Colon (tissue), 2 donors: ENCODE measurements around the gene ARHGAP24.
"Not testable (repeated sequence)": the region's sequence is repeated elsewhere in the genome, so short reads cannot be mapped to it uniquely, and the experiment has no call there.

Source experiments
- FAIRE-seq: peaks from 2 replicates; lab custom pipeline; 2012; peaks lifted over from hg19 to GRCh38; lab: Jason Lieb, UNC
- donor health status: control.
- donor health status: control.

The ARHGAP24 gene

GRCh38 chr4:86021671-86022070, 546.7 kb downstream of the ARHGAP24 start:
- not testable (repeated sequence) for FAIRE-seq

GRCh38 chr4:86026720-86027119, 551.8 kb downstream of the ARHGAP24 start:
- FAIRE-seq, result no peak

DNA sequence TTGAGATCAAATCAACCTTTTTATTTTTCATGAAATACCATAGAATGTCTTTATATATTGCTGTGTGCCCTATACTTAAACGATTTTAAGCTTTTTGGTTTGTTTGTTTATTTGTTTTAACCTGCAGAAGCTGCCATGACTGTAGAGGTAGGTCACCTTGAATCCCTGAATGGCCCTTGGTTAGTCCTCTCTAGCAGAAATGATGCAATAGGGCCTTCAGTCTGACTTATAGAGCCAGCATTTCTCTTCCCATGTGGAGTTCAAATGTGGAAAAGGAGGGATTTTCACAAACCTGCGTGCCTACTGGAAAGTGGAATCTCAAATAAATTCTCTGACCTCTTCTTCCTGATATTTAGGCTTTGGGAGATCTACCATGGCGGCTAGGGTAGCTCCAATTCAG, 557.0 kb downstream of the ARHGAP24 start:
- no peak for FAIRE-seq

DNA sequence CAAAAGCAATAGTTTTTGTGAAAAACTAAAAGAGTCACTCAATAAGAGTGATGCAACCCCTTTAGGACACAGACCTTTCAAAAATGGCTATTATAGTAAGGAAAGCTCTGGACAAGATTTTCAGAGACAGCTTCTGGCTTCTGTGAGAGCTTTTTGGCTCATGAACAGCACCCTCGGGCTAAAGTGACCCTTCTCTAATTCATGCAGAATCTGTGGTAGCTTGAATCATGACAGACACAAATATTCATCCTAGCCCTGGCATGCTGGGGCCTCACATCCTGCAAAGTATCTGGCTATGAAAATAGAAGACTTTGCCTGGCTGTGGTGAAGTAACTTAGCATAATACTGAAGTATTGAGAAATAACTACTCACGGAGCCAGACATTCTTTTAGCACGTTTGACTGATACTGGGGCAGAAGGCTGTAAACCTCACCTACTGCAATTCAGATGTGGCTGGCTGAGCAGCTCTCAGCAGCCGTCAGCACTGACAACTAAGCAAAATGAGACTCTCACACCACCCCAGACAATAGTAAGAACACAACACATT, 557.6 kb downstream of the ARHGAP24 start:
- no peak for FAIRE-seq

GRCh38 chr4:86033171-86033570, 558.2 kb downstream of the ARHGAP24 start:
- FAIRE-seq, result no peak

DNA sequence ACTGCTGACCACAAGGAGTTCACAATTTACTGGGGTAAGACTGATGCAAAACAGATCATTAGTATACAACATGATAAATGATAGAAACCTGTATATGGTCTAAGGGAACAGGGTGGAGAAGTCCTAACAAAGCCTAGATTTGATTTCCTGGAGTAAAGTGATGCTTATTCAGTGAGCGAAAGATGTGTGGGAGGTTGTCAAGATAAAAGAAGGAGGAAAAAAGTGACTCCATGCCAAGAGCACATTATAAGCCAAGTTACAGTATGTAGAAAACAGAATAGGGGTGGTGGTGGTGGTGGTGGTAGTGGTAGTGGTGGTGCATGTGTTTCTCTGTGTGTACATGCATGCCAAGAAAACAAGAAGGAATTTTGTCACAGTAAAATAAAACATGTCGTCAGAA, 559.7 kb downstream of the ARHGAP24 start:
- FAIRE-seq, result no peak

- no peak for FAIRE-seq
Observed at GRCh38 chr4:86035688-86036087, 560.7 kb downstream of the ARHGAP24 start.

- no peak for FAIRE-seq
Observed at GRCh38 chr4:86036736-86037135, 561.8 kb downstream of the ARHGAP24 start.

- no peak for FAIRE-seq
Observed at GRCh38 chr4:86038037-86038436, 563.1 kb downstream of the ARHGAP24 start.

DNA sequence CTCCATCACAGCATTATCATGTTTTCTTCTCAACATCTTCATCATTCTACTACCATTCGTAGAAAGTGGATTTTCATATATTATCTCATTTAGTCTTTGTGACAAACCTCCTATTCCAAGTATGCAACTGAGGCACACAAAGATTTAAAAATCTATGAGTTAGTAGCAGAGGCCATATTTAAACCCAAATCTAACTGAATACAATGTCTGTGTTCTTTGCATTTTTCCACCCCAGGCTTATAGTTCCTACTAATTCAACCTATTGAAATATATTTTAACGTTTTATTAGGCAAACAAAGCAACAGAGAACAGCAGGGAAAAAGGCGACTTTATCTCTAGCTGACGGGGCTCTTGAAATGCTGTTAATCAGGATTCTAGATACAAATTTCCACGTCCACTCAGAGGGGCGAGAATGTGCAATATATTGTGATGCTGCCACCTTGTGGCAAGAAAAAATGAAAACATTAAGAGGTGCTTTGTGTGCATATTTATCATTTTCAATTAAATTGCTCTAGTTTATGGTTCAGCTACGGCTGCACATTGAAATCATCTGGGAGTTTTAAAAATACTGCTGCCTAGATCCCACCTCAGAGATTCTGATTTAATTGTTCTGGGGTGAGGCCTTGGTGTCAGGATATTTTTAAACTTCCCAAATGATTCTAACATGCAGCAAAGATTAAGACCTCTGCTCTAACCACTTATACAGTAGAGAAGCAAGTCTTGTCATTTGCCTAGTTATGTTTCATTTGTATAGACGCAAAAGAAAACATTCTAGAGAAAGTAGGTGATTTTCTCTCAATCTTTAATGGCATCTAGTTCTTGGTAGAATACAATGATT, 569.0 kb downstream of the ARHGAP24 start:
- FAIRE-seq, result no peak

- FAIRE-seq, result no peak
Observed at GRCh38 chr4:86044593-86044985, 569.6 kb downstream of the ARHGAP24 start.

DNA sequence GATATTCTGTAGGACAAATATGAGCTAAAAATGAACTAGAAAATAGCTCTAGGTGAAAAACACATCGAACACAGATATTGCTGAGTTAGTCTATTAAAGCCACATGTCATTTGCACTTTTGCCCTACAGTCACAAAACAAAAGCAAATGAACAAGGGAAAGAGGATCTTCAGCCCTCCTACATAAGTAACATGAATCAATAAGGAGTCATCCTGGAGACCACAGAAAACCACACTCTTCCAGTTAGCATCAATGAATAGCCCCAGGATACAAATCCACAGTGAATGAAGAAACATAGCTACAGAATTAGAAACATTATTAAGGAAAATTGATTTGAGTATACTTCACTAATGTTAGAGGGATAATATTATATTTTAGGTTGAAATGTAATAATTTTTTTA, 573.5 kb downstream of the ARHGAP24 start:
- no peak for FAIRE-seq

DNA sequence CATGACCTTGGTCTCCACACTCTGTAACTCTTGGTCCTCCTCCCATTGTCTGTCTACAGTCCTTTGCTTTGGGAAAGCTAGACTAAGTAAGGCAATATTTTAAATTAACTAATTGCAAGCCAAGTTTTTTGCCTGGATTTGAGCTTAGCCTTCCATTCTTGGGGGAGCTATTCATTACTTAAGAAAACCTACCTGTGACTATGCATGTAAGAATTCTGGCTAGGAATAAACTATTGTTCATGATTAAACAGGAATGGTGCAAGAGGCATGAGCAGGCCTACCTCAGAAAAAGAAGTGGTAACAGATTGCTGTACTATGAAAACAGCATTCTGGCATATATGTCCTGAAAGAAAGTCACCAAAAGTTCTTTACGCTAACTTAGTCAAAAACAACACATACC, 575.5 kb downstream of the ARHGAP24 start:
- FAIRE-seq, result no peak
